Medulla oblongata (tissue), 1 donor: ENCODE measurements around the gene ERVW-1.
"Not testable (repeated sequence)": the region's sequence is repeated elsewhere in the genome, so short reads cannot be mapped to it uniquely, and the experiment has no call there.

ENCODE experiments used
- DNase-seq: peaks from one replicate; pipeline ENCODE4 v3.0.0-alpha.2; 2015; ENCODE audit errors: extremely low spot score

Gene ERVW-1, protein sequence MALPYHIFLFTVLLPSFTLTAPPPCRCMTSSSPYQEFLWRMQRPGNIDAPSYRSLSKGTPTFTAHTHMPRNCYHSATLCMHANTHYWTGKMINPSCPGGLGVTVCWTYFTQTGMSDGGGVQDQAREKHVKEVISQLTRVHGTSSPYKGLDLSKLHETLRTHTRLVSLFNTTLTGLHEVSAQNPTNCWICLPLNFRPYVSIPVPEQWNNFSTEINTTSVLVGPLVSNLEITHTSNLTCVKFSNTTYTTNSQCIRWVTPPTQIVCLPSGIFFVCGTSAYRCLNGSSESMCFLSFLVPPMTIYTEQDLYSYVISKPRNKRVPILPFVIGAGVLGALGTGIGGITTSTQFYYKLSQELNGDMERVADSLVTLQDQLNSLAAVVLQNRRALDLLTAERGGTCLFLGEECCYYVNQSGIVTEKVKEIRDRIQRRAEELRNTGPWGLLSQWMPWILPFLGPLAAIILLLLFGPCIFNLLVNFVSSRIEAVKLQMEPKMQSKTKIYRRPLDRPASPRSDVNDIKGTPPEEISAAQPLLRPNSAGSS

GRCh38 chr7:92477681-92478080 is at the start of gene ERVW-1:
Gene ERVW-1, minus strand, starts transcription at chr7:92477946. Its CDS starts 7,565 bp downstream, at chr7:92470381.
- not testable (repeated sequence) for DNase-seq

DNA sequence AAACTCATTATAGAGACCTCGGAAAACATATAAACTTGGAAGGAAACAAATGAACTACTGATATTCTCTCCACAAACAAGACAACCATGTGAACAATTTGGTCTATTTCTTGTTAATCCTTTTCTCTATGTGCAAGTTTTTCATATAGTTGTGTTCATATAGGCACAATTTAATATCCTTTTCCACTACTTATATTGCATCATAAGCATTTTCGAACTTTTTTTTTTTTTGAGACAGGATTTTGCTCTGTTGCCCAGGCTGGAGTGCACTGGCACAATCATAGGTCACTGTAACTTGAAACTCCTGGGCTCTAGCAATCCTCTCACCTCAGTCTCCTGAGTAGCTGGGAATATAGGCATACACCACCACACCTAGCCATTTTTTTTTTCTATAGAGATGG is 45.4 kb upstream of the ERVW-1 start:
- no peak for DNase-seq

DNA sequence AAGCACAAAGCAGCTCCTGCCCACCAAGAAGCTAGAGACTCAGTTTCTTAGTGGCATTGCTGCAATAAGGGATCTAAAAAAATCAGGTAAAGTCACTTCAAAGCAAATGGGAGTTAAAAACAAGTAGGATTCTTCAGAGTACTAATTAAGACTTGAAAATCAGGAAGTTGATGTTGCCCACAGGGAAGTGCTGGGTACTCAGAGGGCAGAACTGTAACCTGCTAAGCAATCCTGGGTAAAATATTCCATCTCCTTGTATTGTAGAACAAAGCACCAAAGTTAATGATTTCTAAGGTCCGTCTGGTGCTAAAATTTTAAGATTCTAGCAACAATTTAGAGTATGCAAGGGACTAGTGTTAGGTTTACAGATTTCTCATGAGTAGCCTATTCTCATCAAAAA is 42.3 kb upstream of the ERVW-1 start:
- DNase-seq, result no peak

- DNase-seq, result no peak
These were observed 39.9 kb upstream of the ERVW-1 start for GRCh38 chr7:92517631-92518030.

DNA sequence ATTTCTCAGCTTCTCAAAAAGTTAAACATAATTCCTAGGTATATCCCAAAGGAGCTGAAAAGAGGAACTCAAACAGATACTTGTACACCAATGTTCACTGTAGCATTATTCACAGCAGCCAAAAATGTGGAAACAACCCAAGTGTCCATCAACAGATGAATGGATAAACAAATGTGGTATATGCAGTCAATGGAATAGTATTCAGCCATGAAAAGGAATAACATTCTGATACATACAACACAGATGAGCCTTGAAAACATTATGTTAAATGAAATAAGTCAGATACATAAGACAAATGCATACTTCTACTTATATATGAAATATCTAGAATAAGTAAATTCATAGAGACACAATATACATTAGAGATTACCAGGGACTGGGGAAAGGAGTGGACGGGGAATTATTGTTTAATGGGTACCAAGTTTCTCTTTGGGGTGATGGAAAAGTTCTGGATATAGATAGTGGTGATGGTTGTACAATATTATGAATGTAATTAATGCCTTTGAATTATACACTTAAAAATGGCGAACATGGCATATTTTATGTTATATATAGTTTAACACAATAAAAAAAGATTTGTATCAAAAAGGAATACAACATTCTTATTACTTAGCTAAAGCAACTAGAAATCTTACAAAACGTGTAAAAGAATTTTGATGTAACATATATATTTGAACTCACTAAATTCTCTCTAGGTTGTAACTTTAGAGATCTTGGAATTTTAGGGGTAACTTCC is 35.6 kb upstream of the ERVW-1 start:
- DNase-seq, result no peak

GRCh38 chr7:92508946-92509345 is 31.2 kb upstream of the ERVW-1 start:
- no peak for DNase-seq

DNA sequence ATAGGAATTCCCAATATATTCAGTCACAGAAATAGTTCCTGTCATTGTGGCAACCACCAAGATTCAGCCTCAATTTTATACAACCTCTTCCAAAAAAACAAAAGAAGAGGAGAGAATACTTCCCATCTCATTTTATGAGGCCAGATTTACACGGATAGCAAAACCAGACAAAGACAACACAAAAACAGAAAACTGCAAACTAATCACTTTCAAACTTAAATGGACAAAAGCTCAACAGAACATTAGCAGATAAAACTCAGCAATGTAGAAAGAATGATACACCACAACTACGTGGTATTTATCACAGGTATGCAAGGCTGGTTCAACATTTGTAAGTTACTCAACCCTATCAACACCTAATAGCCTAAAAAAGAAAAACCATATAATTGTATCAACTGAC is 28.6 kb upstream of the ERVW-1 start:
- no peak for DNase-seq

- DNase-seq, result no peak
These were observed 26.8 kb upstream of the ERVW-1 start for GRCh38 chr7:92504563-92504962.

- DNase-seq, result no peak
These were observed 26.0 kb upstream of the ERVW-1 start for GRCh38 chr7:92503767-92504166.

GRCh38 chr7:92498557-92498956 is 20.8 kb upstream of the ERVW-1 start:
- no peak for DNase-seq

GRCh38 chr7:92496876-92497275 is 19.1 kb upstream of the ERVW-1 start:
- DNase-seq, result no peak

GRCh38 chr7:92489634-92490033 is 11.9 kb upstream of the ERVW-1 start:
- peak; percentile 5 for DNase-seq

DNA sequence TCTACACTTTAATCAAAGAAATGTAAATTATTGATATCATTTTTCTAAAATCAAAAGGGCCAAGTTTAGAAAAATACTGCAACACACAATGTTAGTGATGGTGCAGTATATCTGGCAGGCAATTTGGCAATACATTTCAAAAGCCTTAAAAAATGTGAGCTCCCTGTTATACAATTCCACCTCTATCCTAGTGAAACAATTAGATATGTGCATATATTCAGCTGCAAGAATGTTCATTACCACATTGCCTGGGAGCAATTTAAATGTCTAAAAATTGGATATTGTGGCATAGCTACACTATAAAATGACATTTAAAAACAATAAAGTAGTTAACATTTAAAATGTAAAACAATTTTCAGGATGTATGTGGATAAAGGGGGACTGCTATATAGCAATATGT is 10.1 kb upstream of the ERVW-1 start:
- DNase-seq, result no peak

DNA sequence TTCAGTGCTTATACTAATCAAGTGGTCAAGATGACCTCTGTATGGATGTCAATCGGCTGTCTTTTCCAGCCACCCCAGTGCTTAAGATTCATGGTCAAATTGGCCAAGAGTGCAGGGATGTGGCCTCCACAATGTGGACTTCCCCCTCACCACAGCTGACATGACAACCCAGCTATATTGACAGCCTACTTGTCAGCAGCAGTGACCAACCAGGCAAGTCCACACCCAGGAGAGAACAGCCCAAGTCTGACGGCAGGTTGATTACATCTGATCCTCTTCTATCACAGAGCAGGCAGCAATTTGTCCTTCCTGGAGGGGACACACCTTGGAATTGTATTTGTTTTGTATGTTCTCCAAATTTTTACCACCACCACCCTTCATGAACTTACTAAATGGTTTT is 8.2 kb upstream of the ERVW-1 start:
- DNase-seq, result no peak

- DNase-seq, result no peak
These were observed 7.6 kb upstream of the ERVW-1 start for GRCh38 chr7:92485267-92485892.

DNA sequence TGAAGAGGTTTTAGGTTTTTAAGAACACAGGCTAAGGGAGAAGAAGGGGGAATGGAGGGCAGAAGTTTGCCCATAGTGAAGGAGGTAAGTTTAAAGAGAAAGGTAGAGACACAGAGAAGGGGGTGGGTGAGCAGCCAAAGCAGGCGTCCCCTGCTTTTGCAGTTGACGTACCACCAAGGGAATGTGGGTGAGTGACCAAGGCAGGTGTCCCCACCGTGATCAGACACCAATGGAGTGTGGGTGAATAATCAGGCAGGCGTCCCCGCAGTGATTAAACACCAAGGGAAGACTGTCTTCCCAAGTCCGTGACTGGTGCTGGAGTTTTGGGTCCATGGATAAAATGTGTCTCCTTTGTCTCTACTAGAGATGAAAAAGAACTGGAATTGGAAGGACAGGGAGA is 6.5 kb upstream of the ERVW-1 start:
- DNase-seq, result not testable (repeated sequence)

GRCh38 chr7:92483624-92484023 is 5.9 kb upstream of the ERVW-1 start:
- not testable (repeated sequence) for DNase-seq

- not testable (repeated sequence) for DNase-seq
These were observed 1.4 kb upstream of the ERVW-1 start for GRCh38 chr7:92479146-92479545.

DNA sequence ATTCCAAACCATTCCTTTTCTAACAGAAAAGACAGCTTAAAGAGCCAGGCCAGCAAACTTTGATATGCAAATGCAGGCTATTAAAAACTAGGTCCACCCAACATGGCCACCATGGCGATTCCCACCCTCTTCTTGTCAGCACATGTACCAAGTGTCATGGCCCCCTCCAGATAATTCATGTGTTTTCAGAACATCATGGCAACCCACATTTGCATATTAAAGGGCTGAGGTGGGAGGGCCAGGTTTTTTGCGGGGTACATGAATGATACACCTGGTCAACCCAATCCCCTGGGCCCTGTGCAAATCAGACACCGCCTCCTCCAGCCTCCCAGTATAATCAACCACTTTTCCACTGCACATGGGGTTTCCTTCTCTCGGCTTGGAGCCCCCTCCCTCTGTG is 965 bp upstream of the ERVW-1 start:
- DNase-seq, result no peak

GRCh38 chr7:92478095-92478494 is 349 bp upstream of the ERVW-1 start:
- no peak for DNase-seq

DNA sequence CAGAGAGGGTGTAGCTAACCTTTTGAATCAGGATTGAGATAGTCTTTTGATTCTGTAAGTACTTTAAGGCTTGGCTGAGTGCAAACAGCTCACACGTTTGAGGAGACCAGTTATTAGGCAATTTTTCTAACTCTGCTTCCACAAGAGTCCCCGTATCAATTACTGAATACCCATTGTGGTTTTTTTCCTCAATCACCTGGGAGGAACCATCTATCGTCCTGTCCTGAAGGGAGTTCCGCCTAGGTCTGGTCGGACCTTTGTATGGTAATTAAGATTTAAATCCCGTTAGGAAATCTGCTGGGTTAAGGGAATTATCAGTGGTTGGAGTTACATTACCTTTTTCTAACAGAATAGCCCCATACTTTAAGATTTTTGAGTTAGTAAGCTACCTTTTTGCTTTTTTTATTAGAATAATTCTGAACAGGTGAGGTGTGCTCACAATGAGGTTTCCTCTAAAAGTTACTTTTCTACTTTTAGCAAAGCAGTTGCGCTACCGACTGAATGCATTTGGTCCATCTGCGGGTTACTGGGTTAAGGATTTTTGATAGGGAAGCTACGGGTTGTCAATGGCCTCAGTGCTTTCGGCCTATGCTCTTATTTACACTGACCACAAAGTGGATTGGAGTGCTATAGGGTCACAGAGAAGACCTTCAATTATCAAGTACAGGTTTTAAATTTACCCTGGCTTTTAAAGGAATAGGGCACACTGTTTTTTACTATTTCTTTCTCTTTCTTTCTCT is 1.7 kb downstream of the ERVW-1 start:
- DNase-seq, result not testable (repeated sequence)
